Kidney tubule cell (primary cell): ENCODE data around the gene EMP2.

Source experiments
- DNase-seq: peaks from one replicate; pipeline ENCODE4 v3.0.0-alpha.2; 2018; ENCODE audit warnings: low spot score

Gene EMP2

DNA sequence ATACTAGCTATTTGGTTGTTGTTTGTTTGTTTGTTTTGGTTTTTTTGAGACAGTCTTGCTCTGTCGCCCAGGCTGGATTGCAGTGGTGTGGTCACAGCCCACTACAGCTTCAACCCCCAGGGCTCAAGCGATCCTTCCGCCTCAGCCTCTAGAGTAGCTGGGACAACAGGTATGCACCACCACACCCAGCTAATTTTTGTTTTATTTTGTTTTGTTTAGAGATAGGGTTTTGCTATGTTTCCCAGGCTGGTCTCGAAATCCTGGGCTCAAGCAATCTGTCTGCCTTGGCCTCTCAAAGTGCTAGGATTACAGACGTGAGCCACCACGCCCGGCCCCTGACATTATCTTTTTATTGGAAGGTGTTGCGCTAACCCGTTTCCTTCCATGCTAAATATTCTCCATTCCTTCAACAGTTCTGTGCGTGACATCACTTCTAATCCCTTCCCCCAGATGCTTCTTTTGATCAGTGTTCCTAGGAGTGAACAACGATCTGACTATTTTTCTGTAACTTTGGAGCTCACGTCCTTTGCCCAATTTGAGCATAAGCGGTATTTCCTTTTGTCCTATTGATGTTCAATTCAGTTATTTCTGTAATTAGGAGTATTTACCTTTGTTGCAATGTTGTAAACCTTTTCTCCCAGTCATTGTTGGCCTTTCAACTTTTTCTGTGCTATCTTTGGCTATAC is 30.2 kb upstream of the EMP2 start:
- no peak for DNase-seq

DNA sequence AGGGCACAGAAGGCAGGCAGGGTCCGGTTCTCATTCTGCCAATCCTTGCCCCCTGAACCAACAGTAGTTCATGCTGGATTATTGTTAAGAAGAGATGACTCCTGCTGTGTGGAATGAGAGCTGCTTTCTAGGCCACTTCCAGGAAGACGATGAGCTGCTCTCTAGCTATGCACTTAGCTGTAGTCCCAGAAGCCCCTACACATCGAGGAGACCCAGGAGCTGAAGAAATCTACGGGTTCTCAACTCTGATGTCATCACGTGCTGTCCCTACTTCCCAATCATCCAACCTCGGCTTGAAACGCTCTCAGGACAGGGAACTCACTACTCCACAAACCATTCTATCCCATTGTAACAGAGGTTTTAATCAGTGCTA is 29.0 kb upstream of the EMP2 start:
- peak; percentile 30 for DNase-seq

DNA sequence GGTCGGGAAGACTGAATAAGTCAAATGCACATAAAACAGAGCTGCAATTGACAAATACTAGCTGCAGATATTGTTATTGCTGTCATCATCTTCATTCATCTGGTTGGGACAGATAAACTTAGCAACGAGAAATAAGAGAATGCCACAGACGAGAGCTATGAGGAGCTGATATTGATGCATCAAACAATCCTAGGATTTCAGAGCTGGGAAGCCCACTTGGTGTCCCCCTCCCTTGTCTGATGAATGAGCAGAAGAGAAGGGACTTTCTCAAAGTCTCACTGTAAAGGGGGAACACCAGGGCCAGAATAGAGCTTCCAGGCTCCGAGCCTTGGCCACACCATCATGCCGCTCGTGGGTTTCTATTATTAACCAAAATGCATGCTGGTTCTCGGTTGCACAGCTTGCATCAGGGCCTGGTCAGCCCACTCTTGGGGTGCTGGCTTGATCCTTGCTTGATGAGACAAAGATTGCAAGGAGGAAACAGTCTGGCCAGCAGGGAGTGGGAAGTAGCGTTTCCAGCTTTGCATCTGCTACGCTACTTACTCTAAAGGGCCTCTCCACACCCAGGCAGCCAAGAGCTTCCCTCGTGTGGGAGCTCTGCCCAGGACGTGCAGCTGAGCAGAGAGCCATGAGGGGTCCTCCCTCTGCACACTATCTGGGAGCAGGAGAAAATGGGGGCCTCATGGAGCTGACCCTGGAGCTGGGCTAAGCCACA is 28.4 kb upstream of the EMP2 start:
- DNase-seq, result no peak

DNA sequence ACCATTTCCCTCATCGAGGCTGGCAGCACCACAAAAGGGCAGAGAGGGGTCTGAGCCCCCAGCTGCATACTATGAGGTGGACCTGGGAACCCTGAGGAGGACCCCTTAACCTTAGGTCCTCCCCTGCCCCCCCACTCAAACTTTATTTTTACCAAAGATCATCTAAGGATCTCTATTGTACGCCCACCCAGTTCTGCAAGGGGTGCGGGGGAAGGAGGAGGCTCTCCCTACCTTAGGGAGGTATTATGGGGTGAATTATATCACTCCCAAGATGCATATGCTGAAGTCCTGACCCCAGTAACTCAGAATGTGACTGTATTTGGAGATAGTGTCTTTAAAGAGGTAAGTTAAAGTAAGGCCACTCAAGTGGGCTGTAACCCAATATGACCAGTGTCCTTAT is 26.8 kb upstream of the EMP2 start:
- no peak for DNase-seq

DNA sequence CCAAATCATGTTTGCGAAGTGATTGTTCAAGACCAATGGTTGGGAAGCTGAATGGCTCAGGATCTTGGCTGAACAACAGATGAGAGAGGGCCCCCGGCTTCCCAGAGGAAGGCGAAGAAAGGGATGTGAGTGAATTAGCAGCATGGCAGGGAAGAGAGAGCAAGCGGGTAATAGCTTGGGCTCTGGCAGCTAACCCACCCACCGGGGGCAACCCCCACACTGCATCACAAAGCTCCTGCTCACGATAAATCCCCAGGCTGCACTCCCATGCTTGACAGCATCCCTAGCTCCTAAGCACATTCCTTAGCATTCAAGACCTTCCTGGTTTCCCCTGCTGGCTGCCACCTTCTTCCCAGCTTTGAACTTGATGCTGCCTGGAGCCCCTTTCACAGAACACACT is 26.2 kb upstream of the EMP2 start:
- DNase-seq, result no peak

DNA sequence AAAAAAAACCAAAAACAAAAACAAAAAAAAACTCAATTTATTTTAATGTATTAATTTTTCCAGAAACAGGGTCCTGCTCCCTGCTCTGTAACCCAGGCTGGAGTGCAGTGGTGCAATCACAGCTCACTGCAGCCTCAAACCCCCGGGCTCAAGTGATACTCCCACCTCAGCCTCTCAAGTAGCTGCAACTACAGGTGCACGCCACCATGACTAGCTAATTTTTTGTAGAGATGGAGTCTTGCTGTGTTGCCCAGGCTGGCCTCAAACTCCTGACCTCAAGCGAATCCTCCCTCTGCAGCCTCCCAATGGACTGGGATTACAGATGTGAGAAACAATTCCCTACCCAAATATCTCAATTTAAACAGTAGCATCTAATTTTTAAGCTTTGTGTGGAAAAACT is 25.2 kb upstream of the EMP2 start:
- DNase-seq, result no peak

DNA sequence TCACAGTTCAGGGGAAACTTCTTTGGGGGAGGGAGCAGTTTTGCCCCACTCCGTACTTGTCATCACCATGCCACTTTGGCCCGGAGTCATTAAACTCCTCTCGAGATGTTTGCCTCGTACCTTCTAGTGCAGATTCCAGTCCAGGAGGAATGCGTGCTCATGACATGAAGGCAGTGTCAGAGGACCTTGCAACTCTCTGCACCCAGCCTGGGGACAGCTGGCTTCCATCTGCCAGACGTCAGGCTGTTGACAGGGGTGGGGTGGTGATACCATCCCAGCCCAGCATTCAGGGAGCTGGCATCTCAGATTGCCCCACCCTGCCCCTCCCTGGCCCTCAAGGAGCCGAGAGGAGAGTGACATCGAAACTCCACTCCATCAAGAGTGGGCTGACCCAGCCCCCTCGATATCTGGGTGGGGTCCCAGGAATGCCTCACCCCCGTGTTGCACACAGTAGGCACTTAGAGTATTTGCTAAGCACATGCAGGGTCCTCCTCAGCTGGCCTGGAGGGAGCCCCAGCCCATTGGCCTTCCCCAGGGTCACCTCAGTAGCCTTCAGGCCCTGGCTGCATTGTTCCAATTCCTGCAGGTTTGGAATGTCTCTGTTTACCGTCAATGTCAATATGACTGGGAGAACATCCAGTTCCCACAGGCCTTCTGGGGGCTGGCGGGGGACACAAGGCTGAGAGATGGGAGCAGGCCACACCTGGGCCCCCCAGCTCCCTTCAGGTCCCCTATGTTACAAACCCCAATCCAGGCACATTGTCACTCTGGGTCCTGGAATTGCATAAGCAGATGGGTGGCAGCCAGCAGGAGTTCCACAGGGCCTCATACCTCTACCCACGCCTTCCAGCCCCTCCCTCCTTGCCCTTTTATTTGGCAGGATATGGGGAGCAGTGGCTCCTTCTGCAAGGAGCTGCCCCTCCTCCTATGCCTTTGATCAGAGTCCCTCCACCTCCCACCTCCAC is 21.3 kb upstream of the EMP2 start:
- DNase-seq, result no peak

DNA sequence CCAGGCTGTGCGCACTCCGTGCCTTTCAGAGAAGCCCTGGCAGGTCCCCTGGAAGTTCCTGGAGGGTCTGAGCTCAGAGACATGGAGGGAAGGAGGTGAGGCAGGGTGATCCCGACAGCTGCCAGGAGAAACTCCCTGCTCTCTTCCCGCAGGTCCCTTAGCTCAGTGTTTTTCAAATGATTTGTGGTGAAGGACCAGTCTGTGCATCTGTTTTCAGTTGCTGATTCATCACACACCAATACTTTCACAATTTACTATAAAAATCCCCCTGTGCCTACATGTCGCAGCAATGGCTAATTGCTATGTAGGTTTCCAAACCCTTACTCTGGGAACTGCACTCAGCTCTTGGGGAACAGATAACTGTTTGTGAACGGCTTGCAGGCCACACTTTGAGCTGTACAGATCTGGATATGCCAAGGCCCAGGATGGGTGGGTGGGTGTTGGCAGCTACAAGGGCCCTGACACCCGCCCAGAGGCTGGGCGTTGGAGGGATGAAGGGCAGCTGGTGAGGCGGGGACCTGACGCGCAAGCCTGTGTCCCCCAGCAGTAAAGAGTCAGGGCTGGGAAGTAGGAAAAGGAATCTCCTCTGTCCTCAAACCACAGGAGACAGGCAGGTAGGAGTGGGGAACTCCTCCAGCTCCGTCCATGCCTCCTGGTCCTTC is 20.5 kb upstream of the EMP2 start:
- no peak for DNase-seq

DNA sequence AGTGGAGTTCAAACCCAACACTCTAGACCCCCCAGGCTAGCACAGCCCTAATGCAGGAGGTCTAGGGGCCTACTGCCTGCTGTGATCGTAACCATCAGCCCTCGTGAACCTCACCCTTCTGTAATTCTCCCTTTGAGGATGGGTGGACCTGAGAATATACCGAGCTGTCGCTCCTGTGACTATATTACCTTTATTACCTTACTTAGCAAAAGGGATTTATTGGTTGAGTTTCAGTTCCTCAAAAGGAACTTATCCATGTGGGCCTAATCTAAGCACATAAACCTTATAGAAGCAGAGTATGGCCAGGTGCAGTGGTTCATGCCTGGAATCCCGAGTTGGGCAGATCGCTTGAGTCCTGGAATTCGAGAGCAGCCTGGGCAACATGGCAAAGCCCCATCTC is 19.2 kb upstream of the EMP2 start:
- DNase-seq, result no peak

DNA sequence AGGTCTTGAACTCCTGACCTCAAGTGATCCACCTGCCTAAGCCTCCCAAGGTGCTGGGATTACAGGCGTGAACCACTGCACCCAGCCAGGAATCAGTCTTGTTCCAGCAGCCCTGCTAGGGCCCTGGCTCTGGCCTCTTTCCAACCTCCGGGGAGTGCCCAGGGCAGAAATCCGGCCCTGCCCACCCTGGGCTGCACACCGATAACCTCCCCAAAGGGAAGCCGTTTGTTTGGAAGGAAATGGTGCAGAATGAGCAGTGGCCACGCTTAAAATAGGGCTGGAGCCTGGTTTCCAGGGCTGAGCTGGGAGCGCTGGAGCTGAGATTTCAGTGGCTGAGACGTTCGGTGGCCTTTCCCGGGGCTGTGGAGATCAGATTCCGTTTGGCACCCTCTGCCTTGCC is 17.8 kb upstream of the EMP2 start:
- no peak for DNase-seq

DNA sequence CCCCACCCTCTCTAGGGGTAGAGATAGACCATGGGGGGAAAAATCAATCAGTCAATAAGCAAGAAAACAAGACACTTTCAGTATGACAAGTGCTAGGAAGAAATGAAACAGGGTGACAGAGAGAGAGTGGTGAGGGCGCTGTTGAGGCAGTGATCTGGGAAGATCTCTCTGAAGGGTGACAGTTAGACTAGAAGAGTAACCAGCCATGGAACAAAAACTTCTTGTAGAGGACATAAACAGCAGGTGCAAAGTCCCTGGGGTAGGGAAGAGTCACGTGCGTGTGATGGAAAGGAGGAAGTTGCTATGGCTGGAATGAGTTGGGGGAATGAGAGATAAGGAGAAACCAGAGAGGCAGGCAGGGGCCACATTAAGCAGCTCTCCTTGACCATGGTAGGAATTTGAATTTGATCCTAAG is 16.8 kb upstream of the EMP2 start:
- no peak for DNase-seq

DNA sequence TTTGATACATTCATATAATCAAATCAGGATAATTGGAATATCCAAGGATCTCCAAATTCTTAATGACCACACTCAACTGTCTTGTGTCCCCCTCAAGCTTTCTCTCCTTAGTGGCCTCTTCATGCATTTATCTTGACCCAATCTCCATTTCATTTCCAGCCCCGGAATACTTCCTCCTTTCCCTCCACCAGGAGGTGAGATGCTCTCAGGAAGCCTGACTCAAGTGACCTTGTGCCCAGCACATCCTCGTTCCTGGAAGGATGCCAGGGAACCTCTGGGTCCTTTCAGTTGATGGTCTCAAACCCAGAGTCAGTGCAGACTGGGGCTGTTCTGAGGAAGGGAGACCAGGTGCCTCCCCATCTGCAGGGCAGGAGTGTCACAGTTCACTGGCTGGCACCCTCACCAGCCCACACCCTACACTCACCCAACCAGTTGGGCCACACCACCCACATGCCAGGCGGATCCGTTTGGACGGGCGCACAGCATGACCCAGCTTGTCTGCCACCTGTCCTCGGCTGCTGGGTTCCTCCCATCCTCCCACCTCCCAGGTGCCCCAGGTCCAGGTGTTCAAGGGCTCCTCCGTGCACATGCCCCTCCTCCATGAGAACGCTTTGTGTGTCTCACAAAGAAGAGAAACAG is 14.0 kb upstream of the EMP2 start:
- DNase-seq, result peak; percentile 43

DNA sequence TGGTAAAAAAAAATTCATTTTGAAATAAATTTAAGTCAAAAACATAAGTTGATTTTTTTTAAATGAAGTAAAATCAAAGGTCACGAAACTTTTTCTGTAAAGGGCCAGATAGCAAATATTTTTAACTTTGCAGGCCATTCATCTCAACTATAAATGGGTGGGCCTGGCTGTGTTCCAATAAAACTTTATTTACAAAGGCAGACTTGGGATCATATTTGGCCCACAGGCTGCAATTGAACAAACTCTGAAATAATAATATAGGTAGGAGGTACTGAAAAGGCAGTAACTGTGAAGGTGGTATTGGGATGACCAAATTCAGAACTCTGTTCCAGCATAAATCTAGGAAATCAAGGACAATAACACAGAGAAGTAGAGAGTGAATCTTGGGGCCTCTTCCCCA is 12.2 kb upstream of the EMP2 start:
- DNase-seq, result no peak

DNA sequence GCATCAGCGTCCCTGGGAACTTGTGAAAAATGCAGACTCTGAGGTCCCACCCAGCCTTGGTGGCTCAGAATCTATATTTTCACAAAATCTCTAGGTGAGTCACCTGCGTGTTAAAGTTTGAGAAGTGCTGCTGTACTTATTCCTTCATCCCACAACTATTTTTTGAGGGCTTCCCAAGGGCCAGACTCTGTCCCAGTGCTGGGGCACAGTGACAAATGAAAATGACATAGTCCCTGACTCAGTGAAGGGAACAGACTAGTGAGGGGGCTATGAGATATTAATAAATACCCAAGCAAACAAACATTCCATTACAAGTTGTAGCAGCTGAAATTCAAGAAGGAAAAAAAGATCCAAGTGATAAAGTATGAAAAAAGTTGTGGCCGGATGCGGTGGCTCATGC is 9.9 kb upstream of the EMP2 start:
- DNase-seq, result no peak

DNA sequence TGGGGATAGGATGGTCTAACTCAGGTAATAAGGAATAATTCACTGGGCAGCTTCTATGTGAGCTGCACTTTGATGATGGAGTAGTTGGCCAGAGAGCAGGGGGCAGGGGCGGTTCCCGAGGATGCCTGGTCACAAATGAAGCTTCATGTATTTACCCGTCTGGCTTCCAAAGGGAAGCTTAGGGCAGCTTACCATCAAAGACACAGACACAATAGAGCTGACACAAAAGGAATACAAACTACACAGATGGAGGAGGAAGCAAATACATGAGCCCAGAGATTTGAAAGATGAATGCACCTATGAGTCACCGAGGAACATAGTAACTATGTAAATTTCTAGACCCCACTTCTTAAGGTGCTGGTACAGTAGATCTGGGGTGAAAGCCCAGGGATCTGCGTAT is 8.7 kb upstream of the EMP2 start:
- no peak for DNase-seq

DNA sequence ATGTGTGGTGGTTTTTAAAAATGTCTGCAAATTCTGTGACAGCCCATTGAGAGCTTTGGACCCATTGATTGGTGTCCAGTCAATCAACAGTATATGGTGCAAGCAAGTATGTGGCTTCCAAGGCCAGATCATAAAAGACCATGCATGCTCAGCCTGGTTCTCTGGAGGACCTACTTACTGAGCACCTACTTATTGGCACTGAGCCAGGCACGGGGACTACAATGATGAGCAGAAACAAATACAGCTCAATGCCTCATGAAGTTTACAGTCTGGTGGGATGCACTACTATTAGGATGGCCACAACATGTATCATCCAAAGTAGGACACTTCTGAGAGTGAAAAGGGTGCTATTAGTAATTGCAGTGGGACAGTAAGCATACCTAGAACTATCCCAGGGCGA is 7.2 kb upstream of the EMP2 start:
- no peak for DNase-seq

DNA sequence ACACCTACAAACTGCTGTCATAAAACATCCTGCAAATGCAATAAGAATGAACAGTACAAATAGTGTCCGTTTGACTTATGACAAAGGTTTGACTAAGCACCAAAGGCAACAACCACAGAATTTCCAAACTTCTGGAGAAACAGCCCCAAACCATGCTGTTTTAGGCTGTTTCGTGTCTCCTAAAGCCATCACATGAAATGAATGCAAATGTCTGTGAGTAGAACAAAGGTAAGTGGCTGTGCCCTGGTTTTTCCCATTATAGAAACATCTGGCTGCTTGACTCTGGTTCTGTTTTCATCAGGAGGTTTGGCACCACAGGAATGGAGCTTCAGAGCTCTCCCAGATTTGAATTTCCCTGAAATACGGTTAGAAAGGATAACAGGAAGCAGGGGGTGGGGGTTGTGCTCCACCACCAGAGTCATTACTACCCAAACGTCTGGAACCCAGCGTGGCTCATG is 4.6 kb upstream of the EMP2 start:
- DNase-seq, result no peak

DNA sequence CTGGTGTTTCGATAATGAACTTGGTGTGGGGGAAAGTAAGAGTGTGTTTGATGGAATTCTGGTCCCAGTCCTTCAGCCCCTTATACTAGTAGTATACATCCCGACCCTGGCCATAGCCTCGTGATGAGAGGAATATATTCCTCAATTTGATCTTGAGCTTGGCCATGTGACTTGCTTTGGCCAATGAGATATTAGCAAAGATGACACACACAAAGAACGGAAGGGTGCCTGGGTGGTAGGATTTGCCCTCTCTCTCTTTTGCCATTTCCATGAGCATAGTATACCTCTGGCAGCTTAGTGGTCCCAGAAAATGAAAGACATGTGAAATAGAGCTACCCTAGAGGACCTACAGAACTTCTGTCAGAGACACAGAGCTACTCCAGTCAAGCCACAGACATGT is 2.9 kb upstream of the EMP2 start:
- no peak for DNase-seq

DNA sequence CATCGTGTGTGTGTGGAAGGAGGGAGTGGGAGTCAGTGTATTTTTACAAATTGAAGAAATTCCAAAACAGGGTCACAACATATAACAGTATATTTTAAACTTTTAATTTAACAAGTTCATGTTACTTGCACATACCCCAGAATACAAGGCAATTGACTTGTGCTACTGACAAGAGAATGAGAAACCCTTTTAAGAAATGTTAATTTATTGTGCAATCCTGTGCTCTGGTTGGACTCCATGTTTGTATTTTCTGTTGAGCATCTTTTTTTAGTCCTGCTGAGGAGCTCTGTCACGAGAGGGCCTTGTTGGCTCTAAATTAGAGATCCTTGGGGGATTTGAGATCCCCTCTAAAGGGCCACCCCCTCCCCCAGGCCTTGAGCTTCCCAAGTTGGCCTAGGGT is 1.1 kb upstream of the EMP2 start:
- no peak for DNase-seq

DNA sequence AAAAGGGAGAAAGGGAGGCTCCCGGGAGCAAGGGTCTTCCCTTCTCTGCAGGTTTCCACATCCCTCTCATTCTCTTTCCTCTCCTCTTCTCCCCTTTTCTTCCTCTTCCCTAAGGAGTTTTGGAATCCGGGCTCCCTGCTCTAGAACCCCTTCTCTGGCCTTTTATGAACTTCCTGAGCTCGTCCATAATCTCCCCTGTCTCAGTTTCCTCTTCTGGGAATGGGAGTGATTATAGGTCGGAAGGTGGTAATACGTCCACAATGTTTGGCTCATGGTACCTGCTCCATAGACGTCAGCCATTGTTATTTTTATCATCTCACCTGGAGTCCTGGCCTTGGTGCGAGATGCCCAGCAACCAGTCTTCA is 467 bp upstream of the EMP2 start:
- no peak for DNase-seq

DNA sequence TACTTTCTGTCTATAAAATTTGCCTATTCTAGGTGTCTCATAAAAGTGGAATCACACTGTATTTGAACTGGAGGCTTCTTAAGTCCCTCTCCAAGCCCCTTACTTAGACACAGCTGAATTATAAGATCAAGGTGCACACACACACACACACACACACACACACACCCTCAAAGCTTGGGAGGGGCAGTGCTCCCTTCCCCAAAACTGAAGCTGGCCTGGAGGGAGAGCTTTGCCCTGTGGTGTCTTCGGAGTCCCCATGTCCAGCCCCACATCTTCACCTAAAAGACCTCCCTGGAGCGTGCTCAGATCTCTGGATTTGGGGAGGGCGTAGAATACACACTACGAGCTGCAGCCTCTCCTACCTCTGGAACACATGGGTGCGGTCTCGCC is 828 bp downstream of the EMP2 start:
- DNase-seq, result no peak
